HepG2 (cell line): ENCODE measurements around the gene NPR3.

Source experiments
- AHR ChIP-seq: IDR thresholded peaks from 2 replicates; pipeline ENCODE4 v1.6.1; 2018; ENCODE audit warnings: missing genetic modification reagents, missing compliant biosample characterization
- POLR2A ChIP-seq, 2 experiments: IDR thresholded peaks; 2 replicates each; pipeline ENCODE4 v1.6.1; 2011; ENCODE audit warnings: low read depth in 2 of 2, low read length in 2 of 2, mild to moderate bottlenecking in 1 of 2, moderate library complexity in 1 of 2; ENCODE audit not compliant: insufficient read depth in 1 of 2
- ZBTB21 ChIP-seq: sonication (generic); formaldehyde crosslinking; IDR thresholded peaks from 2 replicates; pipeline ENCODE4 v1.4.0; 2020; ENCODE audit warnings: missing genetic modification reagents
- TF ChIP-seq, protein P1 (sequence below): sonication (generic); formaldehyde crosslinking; IDR thresholded peaks from 2 replicates; pipeline ENCODE4 v1.8.1; 2023; ENCODE audit warnings: missing genetic modification reagents, inconsistent platforms, borderline replicate concordance
- TF ChIP-seq, protein P2 (sequence below): IDR thresholded peaks from 2 replicates; pipeline ENCODE4 v1.6.1; 2016; ENCODE audit warnings: mild to moderate bottlenecking

GRCh38 chr5:32786311-32786710, 75.2 kb downstream of the NPR3 start:
- no peak for TF ChIP-seq ZBTB21 (CRISPR knock-in tag)
- TF ChIP-seq, protein P1, sequence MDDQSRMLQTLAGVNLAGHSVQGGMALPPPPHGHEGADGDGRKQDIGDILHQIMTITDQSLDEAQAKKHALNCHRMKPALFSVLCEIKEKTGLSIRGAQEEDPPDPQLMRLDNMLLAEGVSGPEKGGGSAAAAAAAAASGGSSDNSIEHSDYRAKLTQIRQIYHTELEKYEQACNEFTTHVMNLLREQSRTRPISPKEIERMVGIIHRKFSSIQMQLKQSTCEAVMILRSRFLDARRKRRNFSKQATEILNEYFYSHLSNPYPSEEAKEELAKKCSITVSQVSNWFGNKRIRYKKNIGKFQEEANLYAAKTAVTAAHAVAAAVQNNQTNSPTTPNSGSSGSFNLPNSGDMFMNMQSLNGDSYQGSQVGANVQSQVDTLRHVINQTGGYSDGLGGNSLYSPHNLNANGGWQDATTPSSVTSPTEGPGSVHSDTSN = no peak
- TF ChIP-seq, protein P2, sequence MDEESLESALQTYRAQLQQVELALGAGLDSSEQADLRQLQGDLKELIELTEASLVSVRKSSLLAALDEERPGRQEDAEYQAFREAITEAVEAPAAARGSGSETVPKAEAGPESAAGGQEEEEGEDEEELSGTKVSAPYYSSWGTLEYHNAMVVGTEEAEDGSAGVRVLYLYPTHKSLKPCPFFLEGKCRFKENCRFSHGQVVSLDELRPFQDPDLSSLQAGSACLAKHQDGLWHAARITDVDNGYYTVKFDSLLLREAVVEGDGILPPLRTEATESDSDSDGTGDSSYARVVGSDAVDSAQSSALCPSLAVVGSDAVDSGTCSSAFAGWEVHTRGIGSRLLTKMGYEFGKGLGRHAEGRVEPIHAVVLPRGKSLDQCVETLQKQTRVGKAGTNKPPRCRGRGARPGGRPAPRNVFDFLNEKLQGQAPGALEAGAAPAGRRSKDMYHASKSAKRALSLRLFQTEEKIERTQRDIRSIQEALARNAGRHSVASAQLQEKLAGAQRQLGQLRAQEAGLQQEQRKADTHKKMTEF (CRISPR knock-in tag) = no peak
- no peak for TF ChIP-seq AHR (CRISPR knock-in tag)
- no peak for TF ChIP-seq POLR2A (IDR thresholded peaks at IDR 0.05; ENCODE audit: insufficient read depth in 1 of 2, low read depth in 2 of 2, low read length in 2 of 2)
